Lung microvascular endothelial cell (primary cell): ENCODE results near the gene TSPAN5. TPM values are rescaled to one million over a fixed set of nuclear protein-coding genes. Genes with fewer than 3 reads are reported as not detected.

ENCODE experiments used
- DNase-seq, 2 donors: peaks; one replicate each; pipeline versions ENCODE4 v3.0.0 to v3.0.0-alpha.2; 2010; ENCODE audit warnings: low read depth in 2 of 2
- total RNA-seq: library from RNA; depleted of rRNA; stranded (reverse); fragments of >200 nt; gene quantifications from 2 replicates; pipeline ENCODE4 v1.2.1, GENCODE V29; 2014

The TSPAN5 gene
- total RNA-seq, 1 donor from 2014 or later, result 83.9 TPM

DNA sequence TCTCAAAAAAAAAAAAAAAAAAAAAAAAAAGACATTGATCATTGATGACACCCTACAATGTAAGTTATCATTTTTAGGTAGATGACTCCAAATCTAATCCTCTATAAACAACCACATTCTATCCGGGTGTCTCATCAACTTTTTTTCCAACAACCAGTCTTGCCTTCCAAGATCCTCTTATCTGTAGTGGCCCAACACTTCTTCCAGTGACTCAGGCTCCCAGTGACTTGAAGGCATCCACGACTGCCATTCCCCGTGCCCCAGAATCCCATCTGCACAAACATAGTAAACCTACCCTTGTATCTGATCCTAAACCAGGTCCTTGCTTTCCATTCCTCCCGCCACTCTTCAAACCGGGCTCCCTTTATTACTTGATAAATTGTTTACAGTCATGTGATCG lies 15.6 kb upstream of the TSPAN5 start:
- DNase-seq, result no peak

DNA sequence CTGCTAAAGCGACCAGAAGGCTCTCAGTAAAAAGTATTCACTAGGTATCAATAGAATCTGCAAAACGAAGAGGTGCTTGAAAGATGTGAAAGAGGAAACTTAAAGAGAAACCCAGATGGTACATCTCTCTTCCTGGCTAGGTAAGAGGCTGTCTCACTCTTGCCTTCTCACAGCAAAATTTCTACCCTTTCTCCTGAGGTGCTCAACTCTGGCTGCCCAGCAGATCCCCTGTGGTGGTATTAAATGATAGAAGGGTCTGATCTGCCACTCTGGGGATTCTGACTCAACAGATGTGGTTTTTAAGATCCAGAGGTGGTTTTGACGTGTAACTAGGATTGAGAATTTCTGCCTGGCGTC lies 14.9 kb upstream of the TSPAN5 start:
- DNase-seq, result no peak

DNA sequence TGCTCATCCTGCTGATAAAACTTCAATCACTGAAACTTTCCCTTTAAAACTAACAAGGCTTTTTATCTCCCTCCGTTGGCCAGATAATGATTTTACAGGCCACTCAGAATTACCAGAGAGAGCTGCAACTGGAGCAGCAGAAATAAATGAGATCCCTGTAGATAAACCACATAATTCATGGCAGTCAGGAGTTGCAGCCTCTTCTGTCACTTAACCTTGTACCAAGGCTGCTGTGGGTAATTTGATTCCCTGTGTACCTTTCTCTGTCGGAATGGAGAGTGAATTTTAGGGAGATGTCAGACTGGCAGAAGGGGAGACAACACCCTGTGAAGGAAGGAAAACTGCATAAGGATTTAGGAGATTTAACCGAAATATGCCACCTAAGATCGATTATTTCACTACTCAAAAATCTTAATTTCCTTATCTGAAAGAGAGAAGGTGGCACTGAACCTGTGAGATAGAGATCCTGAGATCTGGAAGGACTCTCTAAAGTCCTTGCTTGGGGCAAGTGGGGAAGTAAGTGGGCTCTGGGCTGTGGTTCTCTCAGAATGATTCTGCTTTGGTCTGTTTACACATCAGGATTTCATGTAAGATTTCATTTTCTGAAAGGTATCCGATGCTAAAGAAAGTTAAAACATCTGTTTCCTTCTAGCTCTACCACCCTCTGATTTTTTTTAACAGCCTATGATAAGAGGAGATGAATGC lies 14.3 kb upstream of the TSPAN5 start:
- no peak for DNase-seq

DNA sequence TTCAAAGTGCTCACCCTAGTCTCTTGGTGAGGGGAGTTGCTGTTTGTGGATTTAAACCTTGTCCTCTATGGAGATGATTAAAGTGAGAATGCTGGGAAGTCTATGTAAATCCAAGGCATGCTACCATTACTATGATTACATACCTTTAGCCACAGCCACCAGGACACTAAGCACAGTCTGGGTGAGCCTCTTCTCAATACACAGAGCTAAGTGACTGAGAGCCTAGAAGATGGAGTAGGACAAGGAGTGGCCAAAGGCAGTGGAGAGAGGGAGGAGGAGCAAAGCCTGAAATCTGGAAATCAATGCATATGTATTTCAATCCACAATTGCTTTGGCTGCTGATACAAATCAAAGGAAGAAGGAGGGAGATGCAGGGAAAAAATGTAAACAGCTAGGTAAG lies 12.7 kb upstream of the TSPAN5 start:
- no peak for DNase-seq

DNA sequence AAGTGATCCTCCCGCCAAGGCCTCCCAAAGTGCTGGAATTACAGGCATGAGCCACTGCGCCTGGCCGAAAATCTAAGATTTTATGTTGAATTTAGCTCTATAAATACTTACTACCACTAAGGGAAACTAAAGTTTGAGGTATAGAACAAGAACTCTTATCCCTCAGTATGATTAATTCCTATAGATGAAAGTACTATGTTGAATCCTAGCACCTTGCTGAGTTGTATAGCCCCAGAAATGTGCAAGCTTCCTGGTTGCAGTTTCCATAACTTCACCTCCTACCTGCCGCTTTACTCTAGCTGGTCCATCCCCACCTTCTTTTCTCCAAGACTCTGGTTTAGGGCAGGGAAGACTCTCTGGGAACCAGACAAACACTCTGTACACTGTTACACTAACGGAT lies 11.8 kb upstream of the TSPAN5 start:
- no peak for DNase-seq

DNA sequence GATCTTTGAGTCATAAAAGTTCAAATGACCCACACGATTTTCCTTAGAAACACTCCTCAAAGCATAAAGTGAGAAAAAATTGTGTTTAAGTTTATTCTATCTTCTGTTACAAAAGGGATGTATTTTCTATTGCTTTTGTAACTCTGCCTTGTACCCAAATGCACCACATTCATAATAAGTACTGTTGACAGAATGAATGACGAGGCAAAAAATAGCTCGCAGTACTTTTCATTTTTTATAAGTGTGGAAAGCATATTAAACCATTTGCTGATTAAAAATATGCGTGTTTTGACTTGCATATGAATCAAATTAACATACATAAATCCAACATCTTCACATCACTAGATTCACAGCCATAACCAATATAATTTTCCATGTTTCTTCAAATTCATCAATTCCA lies 11.2 kb upstream of the TSPAN5 start:
- no peak for DNase-seq

DNA sequence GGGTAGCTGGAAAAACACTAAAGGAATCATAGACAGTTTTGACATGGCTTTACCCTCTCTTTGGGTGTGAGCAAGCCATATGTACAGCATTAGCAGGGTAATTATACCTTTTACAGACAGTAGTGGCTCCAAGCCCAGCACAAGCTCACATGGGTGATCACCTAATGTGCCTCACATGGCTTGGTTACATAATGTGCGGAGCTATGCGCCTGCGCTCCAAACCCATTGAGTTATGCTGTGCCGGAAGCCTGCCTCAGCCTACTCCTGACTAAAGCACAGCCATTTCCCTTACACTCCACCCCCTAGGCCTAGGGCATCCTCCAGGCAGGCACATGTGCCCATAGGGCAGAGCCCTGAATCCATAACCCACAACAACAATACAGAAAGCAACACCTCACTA lies 6.5 kb upstream of the TSPAN5 start:
- DNase-seq, result no peak

DNA sequence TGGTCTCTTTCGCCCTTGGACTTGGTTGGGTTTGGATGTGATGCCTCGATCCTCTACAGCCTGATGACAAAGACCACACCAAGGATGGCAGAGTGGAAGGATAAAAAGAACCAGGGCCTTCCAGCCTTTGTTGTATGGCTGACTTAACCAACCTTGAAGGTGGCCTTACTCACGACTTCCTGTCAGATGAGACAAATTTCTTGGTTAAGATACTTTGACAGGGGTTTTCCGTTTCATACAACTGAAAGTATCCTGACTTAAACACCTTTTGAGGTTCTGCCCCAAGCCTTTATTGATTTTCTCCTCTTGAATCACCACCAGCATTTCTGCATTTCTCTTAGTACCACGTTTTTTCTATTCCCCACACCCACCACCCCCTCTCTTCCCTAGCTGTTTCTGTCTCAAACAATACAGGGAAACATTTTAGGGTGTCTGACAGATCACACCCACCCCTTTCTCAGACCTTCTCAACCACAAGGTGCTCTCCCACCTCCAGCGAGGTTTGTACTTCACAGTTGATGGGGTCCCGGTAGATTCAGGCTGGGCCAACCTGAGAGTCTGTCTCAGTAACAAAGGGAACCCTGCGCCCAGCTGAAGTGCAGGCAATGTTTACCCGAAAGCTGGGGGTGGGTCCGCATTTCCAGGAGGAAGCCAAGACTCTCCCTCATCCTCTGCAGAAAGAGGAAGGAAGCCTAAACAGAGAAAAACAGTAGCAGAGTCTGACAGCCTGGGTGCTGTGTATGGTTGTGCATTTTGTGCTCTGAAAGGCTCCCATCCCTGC lies 5.0 kb upstream of the TSPAN5 start:
- DNase-seq, result no peak

DNA sequence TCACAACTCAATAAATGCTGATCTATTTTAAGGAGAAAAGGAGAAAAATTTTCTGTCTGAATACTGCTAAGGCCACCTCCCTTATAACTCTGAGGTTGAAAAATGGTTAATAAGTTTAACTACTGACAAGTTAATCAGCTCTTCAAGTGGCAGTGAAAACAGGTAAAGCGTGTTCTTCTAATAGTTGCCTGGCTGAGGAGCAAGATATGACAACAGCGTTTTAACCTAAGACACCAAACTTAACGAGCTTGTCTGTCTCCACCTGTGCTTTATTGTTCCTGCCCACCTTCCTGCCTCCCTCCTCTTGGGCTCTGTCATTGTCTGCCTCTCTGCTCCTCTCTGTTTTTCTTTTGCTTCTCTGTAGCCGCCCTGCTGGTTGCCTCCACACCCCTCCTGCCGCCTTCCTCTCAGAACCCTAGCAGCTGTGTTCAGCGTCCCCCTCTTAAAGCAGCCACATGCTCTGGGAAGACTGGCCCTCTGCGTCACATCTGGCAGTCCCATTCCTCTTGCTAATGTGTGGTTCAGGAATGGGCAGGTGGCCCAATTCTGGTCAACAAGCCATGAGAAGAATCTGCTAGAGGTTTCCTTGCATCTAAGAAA lies 4.3 kb upstream of the TSPAN5 start:
- no peak for DNase-seq

DNA sequence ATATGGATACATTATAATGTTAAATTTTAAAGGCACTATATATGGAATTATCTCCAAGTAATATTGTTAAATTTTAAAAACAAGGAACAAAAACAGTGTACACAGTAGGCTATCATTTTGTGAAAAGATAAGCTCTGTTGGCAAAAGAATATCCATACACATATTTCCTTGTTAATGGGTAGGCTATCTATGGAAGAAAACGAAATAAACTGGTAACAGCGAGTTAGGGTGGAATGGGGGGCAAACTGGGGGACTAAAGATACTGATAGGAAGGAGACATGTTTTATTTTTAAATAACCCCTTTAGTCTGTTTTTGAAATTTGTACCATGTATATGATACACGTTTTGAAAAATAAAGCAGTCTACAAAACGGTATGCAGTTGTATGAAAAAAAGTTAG lies 3.6 kb upstream of the TSPAN5 start:
- no peak for DNase-seq

DNA sequence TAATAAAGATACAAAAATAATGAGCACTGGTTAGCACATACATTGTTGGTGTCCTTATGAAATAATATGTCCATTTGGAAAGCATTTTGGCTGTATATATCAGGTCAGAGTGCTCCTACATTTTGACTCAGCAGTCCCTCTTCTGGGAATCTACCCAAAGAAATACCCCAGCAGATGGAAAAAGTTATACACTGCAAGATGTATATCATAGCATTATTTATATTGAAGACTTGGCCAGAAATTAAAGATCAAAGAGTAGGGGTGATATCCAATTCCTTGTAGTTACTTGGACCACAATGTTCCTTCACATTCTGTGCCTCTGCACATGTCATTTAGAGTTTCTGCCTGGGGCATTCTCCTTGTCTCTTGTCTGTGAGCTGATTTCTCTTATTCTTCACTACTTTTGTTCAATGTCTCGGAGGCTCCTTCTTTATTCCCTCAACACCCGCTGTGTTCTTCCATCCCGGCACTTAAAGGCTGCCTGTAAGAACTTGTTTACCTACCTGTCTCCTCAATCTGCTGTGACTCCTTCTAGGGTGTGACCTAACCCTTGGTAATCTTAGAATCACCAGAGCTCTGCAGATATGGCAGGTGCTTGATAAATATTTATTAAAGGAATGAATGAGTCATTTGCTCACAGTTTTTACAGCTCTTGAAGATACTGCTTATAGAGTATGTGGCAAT lies 3.1 kb upstream of the TSPAN5 start:
- no peak for DNase-seq

DNA sequence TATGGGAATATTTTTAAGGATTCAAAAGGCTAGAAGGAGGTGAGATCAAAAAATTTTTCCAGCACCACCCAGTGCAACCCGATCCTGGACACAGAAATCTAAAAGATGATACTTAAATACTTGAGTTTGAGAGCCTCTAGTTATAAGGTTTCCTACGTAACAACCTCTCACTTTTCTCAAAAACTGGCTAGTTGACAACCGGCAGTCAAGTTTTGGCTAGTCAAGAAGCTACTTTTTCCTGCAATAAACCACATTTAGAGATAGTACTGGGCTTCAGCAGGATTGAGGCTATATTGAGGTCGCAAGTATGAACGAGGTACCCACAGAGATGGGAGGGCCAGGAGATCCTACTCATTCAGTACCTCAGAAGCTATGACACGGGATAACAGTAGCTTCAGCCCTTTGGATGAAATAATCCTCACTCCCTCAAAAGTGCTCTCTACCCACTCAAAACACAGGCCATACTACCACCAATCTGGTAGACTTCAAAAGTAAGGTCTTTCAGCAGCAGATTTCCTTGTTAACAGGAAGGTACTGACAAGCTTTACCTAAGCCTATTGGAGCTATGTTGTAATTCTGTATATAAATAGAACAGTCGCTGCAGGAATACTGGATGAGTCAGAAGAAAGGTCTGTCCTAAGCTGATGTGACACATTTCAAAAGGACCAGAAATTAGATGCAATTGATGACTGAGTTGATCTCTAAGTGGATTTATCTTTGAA lies 1.5 kb upstream of the TSPAN5 start:
- peak; percentile 53 to 64 for DNase-seq

DNA sequence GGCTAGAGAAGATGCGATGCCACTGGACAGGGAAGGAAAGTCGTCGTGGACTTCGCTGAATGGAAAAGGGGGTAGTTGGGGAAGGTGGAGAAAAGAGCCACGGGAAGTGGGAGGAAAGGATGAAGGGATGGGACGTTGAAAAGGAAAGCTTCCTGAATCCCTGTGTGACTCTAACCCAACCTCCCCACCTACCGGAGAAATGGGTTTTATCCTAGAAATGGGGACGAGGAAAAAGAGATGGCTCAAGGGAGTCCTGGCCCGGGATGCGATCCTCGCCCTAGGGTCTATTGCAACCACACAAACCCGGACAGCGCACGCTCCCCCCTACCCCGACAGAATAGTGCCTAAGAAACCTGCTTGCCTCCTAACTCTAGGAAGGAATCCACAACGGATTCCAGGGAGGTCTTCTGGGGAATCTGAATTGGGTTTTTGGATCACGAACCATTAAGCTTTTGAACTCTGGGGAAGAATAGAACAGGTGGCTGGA lies 738 bp upstream of the TSPAN5 start:
- peak in 1 of 2 donors; percentile 48 for DNase-seq

DNA sequence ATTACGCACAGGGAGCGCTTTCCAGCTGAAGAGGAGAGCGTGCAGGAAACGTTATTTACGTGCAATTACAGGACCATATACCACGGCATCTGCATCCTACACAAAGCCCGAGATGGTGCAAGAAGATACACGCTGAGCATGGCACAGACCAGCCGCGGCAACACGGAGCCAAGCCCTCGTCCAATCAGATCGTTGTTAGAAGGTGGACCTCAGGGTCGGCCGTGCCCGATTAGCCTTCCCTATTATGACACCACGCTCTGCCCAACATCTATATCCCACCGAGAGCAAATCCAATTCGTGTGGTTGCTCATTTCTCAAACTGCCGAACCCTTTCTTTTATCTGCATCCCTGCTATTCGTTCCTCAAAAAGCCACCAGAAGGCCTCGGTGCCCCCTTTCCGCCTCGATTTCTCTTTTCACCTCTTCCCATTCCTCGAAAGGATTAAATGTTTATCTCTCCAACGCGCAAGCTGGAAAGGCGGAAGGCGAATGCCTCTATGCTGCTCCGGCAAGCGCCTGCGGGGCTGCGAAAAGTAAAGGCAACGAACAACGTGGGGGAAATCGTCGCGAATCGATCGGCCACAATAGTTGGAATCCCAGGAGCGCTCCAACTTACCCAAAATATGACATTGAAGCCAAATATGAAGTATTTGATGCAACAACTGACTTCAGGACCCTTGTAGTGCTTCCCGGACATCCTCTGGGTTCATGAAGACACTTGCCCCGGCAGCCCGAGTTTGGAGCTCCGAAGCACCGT lies 702 bp downstream of the TSPAN5 start:
- DNase-seq, result peak; percentile 77 to 83

DNA sequence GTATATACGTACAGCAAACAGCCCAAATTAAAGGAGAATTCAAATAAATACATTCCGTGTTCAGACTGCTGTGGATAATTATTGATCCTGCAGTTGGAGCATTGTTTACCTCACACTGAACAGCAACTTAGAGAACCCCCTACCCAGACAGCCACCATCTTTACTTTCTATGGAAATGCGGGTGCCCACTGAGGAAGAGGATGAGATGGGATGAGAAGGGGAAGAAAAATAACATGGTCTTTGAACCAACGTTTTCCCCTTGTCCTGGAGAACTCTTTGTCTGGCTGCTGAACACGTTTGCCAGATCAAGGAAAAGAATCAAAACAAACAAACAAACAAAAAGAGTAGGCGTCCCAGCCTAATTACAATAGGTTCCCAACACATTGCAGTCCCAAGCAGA lies 1.5 kb downstream of the TSPAN5 start:
- no peak for DNase-seq

DNA sequence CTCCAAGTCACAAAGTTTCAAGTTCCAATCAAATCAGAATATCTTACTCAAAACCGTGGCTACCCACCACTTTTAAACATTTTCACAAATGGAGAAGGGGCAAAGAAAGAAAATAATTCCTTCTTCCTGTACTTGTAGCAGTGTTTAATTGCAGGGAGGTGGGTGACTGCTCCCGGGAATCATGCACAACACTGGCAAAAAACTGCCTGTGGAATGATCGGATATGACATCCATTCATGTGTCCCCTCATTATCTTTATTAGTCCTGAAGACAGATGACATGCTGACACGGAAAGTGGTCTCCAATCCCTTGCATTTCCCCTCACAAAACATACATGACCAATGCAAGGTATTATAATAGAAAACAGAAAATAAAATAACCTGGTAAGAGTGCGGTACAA lies 2.0 kb downstream of the TSPAN5 start:
- DNase-seq, result peak in 1 of 2 donors; percentile 35

DNA sequence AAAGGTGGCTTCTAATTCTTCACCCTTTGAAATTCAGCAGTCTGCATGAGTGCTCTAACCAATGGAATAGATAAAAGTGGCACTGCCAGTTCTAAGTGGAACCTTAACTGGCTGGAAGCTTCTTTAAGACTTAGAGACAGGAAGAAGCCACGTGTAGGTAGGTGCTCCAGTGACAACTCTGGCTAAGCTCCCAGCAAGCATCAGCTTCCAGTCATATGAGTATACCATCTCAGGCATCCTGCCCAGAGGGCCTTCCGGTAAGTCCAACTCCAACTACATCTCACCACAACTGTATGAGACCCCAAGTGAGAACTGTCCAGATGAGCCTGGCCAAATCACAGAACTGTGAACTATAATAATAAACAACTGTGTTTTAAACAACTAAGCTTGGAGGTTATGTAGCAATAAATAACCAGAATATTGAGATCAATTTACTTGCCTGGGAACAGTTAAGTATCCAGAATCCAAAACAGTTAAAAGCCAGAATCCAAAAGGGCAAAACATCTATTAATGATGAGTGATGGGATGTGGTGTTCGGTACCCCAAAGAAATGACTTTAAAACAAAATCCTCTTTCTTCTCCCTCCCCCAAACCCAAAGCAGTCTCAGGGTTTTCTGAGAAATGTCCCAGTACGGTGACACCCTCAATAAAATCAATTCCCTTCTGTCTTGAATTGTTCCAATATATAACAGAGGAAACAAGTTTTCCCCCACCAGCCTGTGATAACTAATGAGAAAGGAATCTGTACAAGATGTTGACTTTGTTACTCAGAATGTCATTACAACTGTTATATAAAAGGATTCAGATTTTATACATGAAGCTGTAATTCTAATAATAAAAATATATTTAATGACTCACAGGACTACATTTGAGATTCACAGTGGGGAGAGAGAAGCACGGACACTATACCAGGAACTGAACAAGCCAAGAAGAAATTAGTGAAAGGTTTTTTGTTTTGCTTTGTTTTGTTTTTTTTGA lies 4.2 kb downstream of the TSPAN5 start:
- DNase-seq, result peak; percentile 49 to 85

DNA sequence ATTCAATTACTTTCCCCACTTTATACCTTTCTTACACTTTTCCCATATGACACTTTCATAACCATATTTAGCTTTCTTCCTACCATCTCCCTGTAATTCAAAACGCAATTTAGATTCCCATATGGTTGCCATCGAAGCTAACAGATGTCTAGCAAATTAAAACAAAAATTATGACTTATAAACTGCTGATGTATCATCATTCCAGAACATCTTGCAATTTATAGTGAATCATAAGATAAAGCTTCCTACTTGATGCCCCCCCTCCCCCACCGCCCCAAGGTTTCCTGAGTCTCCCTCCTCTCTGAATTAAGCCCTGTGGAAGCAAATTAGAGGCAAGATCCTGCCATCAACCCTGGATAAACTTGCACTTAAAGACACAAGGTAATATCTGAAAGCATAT lies 5.4 kb downstream of the TSPAN5 start:
- DNase-seq, result peak in 1 of 2 donors; percentile 54

DNA sequence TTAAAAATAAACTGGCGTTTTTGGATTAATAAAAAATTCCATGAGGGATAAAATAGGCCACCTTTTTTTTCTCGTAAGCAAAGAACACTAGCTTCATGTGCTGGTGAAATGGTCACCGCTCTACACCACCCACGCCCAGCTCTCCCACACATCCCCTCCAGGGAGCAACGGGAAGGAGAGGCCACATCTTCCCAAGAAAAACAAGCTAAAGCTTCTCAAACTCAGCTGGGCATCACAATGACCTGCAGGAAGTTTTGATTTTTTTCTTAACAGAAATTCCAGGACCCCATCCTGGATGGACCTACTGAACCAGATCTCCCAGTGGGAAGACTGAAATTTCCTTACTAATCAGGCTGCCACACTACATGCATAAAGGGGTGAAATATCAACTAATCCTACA lies 9.8 kb downstream of the TSPAN5 start:
- no peak for DNase-seq

DNA sequence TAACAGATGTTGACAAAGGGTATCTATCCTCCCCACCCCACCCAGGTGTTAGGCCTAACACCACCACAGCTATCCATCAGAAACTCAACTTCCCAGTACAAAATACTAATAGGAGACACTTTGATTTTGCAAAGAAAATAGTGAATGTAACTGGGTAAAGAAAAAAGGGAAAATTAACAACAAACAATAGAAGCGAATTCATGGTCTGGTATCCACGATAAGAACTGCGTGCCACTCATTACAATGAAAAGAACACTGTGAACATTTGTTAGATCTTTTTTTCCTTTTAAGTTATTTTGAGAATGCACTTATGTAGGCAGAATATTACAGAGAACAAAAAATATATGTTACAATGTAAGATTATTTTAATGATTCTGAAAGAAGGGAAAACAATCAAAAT lies 12.0 kb downstream of the TSPAN5 start:
- DNase-seq, result no peak
